ENCODE data around the gene NAT9.

DNA sequence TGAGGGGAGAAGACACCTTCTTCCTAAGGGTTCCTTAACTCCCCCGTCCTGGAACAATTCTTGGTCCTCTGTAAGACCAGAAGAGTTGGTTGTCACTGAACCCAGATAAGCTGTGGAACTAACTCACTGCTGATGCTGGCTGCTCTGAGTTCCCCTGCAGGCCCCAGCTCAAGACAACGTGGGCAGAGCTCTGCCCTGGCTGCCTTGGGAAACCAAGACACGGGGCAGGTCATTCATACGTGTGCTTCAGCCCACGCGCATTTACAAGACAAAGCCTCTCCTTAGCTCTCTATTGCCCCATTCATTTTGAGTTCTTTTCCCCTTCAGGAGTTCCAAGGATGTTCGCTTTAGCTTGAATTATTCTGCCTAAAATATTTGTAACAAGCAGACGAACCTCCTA, 3.4 kb upstream of the NAT9 start:
- TF ChIP-seq, protein P1, sequence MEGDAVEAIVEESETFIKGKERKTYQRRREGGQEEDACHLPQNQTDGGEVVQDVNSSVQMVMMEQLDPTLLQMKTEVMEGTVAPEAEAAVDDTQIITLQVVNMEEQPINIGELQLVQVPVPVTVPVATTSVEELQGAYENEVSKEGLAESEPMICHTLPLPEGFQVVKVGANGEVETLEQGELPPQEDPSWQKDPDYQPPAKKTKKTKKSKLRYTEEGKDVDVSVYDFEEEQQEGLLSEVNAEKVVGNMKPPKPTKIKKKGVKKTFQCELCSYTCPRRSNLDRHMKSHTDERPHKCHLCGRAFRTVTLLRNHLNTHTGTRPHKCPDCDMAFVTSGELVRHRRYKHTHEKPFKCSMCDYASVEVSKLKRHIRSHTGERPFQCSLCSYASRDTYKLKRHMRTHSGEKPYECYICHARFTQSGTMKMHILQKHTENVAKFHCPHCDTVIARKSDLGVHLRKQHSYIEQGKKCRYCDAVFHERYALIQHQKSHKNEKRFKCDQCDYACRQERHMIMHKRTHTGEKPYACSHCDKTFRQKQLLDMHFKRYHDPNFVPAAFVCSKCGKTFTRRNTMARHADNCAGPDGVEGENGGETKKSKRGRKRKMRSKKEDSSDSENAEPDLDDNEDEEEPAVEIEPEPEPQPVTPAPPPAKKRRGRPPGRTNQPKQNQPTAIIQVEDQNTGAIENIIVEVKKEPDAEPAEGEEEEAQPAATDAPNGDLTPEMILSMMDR (IDR thresholded peaks at IDR 0.05; ENCODE audit: extremely low read depth in 1 of 2, insufficient read depth in 1 of 2, low read depth in 1 of 2, low read length in 2 of 2) = no peak
- TF ChIP-seq EZH2 (IDR thresholded peaks at IDR 0.05; ENCODE audit: borderline replicate concordance, low read depth, low read length, severe bottlenecking) (no peak), POLR2A (IDR thresholded peaks at IDR 0.05; ENCODE audit: low read depth, low read length) (no peak), POLR2AphosphoS5 (IDR thresholded peaks at IDR 0.05; ENCODE audit: insufficient read depth, low read depth, low read length) (no peak), JUN (IDR thresholded peaks at IDR 0.05; ENCODE audit: borderline replicate concordance, insufficient read depth, insufficient read length, low read depth) (no peak), GATA2 (IDR thresholded peaks at IDR 0.05; ENCODE audit: insufficient read depth, insufficient read length, low read depth, low read length) (no peak)

Data from endothelial cell of umbilical vein (primary cell).